Mammary epithelial cell (primary cell): ENCODE measurements around the gene NEU1.

Experiments used
- EZH2 ChIP-seq: IDR thresholded peaks from 2 replicates; pipeline ENCODE4 v1.6.1; 2012; ENCODE audit warnings: low read length, inconsistent platforms, borderline replicate concordance
- TF ChIP-seq, protein P1 (sequence below), 2 donors: IDR thresholded peaks in 1 of 2; conservative IDR thresholded peaks in 1 of 2; 2 replicates each; pipeline ENCODE4 v1.5.1; 2011 to 2012; ENCODE audit warnings: inconsistent platforms in 2 of 2, low read length in 2 of 2, mild to moderate bottlenecking in 2 of 2, control low read depth in 1 of 2, low read depth in 1 of 2; ENCODE audit not compliant: insufficient read depth in 1 of 2; ENCODE audit errors: extremely low read depth in 1 of 2

DNA sequence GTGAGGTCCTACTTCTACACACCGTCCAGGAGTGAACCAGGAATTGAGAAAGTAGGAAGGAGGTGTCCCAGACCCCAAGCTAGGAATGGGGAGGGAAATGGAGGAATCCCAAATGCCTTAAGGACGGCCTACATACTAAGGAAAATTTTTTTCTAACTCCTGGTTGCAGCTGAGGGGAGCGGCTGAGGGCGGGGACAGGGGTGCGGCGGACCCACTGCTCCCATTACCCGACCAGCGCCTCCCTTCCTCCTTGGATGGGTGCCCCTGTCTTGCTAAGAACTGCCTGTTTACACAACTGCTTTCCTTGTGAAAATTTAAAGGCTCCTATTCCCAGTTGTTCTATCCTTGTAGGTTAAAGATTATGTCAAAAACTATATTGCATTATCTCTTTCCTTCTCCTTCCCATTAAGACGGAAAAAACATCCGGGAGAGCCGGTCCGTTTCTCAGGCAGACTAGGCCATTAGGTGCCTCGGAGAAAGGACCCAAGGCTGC is 35.8 kb downstream of the NEU1 start:
- TF ChIP-seq, protein P1, sequence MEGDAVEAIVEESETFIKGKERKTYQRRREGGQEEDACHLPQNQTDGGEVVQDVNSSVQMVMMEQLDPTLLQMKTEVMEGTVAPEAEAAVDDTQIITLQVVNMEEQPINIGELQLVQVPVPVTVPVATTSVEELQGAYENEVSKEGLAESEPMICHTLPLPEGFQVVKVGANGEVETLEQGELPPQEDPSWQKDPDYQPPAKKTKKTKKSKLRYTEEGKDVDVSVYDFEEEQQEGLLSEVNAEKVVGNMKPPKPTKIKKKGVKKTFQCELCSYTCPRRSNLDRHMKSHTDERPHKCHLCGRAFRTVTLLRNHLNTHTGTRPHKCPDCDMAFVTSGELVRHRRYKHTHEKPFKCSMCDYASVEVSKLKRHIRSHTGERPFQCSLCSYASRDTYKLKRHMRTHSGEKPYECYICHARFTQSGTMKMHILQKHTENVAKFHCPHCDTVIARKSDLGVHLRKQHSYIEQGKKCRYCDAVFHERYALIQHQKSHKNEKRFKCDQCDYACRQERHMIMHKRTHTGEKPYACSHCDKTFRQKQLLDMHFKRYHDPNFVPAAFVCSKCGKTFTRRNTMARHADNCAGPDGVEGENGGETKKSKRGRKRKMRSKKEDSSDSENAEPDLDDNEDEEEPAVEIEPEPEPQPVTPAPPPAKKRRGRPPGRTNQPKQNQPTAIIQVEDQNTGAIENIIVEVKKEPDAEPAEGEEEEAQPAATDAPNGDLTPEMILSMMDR (conservative IDR thresholded peaks at IDR 0.05 in 1 of 2, IDR thresholded peaks at IDR 0.05 in 1 of 2; ENCODE audit: extremely low read depth in 1 of 2, insufficient read depth in 1 of 2, low read depth in 1 of 2, low read length in 2 of 2) = no peak
- no peak for TF ChIP-seq EZH2
